Lower leg skin (tissue), 3 donors: ENCODE data around the gene ARHGAP33.

Source experiments
- CTCF ChIP-seq, 3 donors: fragments of 450-650 bp; IDR thresholded peaks; one replicate each; pipeline ENCODE4 v1.5.1; 2016; ENCODE audit warnings: antibody characterized with exemption in 3 of 3, mild to moderate bottlenecking in 3 of 3, moderate library complexity in 2 of 3
- POLR2A ChIP-seq, 2 donors: fragments of 450-650 bp; IDR thresholded peaks; one replicate each; pipeline ENCODE4 v1.6.1; 2016 to 2017; ENCODE audit warnings: antibody characterized with exemption in 2 of 2, mild to moderate bottlenecking in 1 of 2, moderate library complexity in 1 of 2

GRCh38 chr19:35755550-35756376 lies 19.6 kb upstream of the ARHGAP33 start:
- TF ChIP-seq CTCF (IDR thresholded peaks at IDR 0.05) = no peak
- TF ChIP-seq POLR2A (IDR thresholded peaks at IDR 0.05) = no peak
